Regular cardiac myocyte (primary cell): Measurements from ENCODE around the gene LSM4. TPM values are rescaled to one million over a fixed set of nuclear protein-coding genes. Genes with fewer than 3 reads are reported as not detected.

Experiments
- total RNA-seq: library from RNA; depleted of rRNA; stranded (reverse); fragments of >200 nt; gene quantifications from 2 replicates; pipeline ENCODE4 v1.2.3, GENCODE V29; 2014

LSM4 gene
- 80.6 and 206 TPM in 2 replicates for total RNA-seq

GRCh38 chr19:18322759-18323460 is at the start of gene LSM4:
LSM4 (minus strand) TSS chr19:18323076; CDS start chr19:18323020, 56 bp downstream.

GRCh38 chr19:18340190-18340989 is 17.5 kb upstream of the LSM4 start, which contains the start of gene PGPEP1:
PGPEP1 (plus strand) TSS chr19:18340598; CDS start chr19:18340682, 84 bp downstream.

GRCh38 chr19:18281082-18282020 is 41.5 kb downstream of the LSM4 start, which contains the start of gene JUND:
JUND (minus strand) TSS chr19:18281622; CDS start chr19:18281484, 138 bp downstream.

GRCh38 chr19:18274219-18274780 is 48.6 kb downstream of the LSM4 start, which contains the start of gene IQCN:
IQCN (minus strand) TSS chr19:18274452; CDS start chr19:18269478, 4,974 bp downstream.

Other genes starting within 250 kb of the LSM4 start
- 0.19 and 0.28 TPM in 2 replicates for gene IL12RB1, start 236.1 kb downstream of the LSM4 start, total RNA-seq
- gene MAST3, start 225.3 kb downstream of the LSM4 start, total RNA-seq, result 2.1 and 3.1 TPM in 2 replicates
- 11.1 and 11.3 TPM in 2 replicates for gene PIK3R2, start 169.9 kb downstream of the LSM4 start, total RNA-seq
- gene IFI30, start 149.3 kb downstream of the LSM4 start, total RNA-seq, result 74.4 and 75.5 TPM in 2 replicates
- 12.1 and 22.0 TPM in 2 replicates for gene MPV17L2, start 129.9 kb downstream of the LSM4 start, total RNA-seq
- 1.9 and 2.5 TPM in 2 replicates for gene RAB3A, start 119.0 kb downstream of the LSM4 start, total RNA-seq
- gene PDE4C, start 96.6 kb downstream of the LSM4 start, total RNA-seq, result 4.2 and 28.8 TPM in 2 replicates
- gene IQCN, start 48.6 kb downstream of the LSM4 start, total RNA-seq, result 0.19 and 0.56 TPM in 2 replicates
- 80.3 and 124 TPM in 2 replicates for gene JUND, start 41.5 kb downstream of the LSM4 start, total RNA-seq
- gene PGPEP1, start 17.5 kb upstream of the LSM4 start, total RNA-seq, result 31.1 and 61.2 TPM in 2 replicates
- gene GDF15, start 63.1 kb upstream of the LSM4 start, total RNA-seq, result 57.1 and 243 TPM in 2 replicates
- gene LRRC25, start 74.5 kb upstream of the LSM4 start, total RNA-seq, result under 0.01 TPM in 1 of 2 replicates, not detected in the other
- gene SSBP4, start 96.3 kb upstream of the LSM4 start, total RNA-seq, result 67.7 and 68.1 TPM in 2 replicates
- gene ISYNA1, start 115.1 kb upstream of the LSM4 start, total RNA-seq, result 10.7 and 17.8 TPM in 2 replicates
- 13.6 and 15.8 TPM in 2 replicates for gene ELL, start 199.0 kb upstream of the LSM4 start, total RNA-seq
- 207 and 320 TPM in 2 replicates for gene FKBP8, start 220.5 kb upstream of the LSM4 start, total RNA-seq
- gene KXD1, start 234.8 kb upstream of the LSM4 start, total RNA-seq, result 58.6 and 106 TPM in 2 replicates
- 565 and 821 TPM in 2 replicates for gene UBA52, start 248.8 kb upstream of the LSM4 start, total RNA-seq